Loucy (cell line): ENCODE measurements around the gene MEIS3.

Source experiments
- H2AFZ ChIP-seq: fragments of 200-600 bp; sonication (generic); 2 replicates; pipeline ENCODE4 v1.6.0; 2016; ENCODE audit warnings: antibody characterized with exemption, mild to moderate bottlenecking, low read length, moderate library complexity
- H3F3A ChIP-seq: fragments of 200-600 bp; 2 replicates; pipeline ENCODE4 v1.6.0; 2016; ENCODE audit warnings: antibody characterized with exemption, low read depth, mild to moderate bottlenecking
- H3K27me3 ChIP-seq: fragments of 200-600 bp; sonication (generic); 2 replicates; pipeline ENCODE4 v1.6.1; 2014; ENCODE audit warnings: low read length, mild to moderate bottlenecking; ENCODE audit not compliant: insufficient read depth, poor library complexity, severe bottlenecking
- H3K36me3 ChIP-seq: fragments of 200-600 bp; sonication (generic); 2 replicates; pipeline ENCODE4 v1.6.1; 2016; ENCODE audit warnings: low read length; ENCODE audit not compliant: insufficient read depth
- H3K4me1 ChIP-seq: fragments of 200-600 bp; sonication (generic); 2 replicates; pipeline ENCODE4 v1.5.1; 2014; ENCODE audit warnings: low read length, mild to moderate bottlenecking; ENCODE audit not compliant: insufficient read depth, poor library complexity, severe bottlenecking
- H3K4me2 ChIP-seq: fragments of 200-600 bp; sonication (generic); 2 replicates; pipeline ENCODE4 v1.6.0; 2014; ENCODE audit warnings: antibody characterized with exemption, low read length, low read depth, mild to moderate bottlenecking; ENCODE audit not compliant: poor library complexity, severe bottlenecking
- H3K4me3 ChIP-seq: fragments of 200-600 bp; sonication (generic); 2 replicates; pipeline ENCODE4 v1.5.1; 2014; ENCODE audit warnings: low read length, mild to moderate bottlenecking, mixed read lengths; ENCODE audit not compliant: poor library complexity, severe bottlenecking
- H3K79me2 ChIP-seq: fragments of 200-600 bp; sonication (generic); 2 replicates; pipeline ENCODE4 v1.6.1; 2014; ENCODE audit warnings: low read length; ENCODE audit not compliant: insufficient read depth
- H3K9ac ChIP-seq: fragments of 200-600 bp; sonication (generic); 2 replicates; pipeline ENCODE4 v1.6.0; 2014; ENCODE audit warnings: mild to moderate bottlenecking, low read depth, low read length, moderate library complexity; ENCODE audit not compliant: poor library complexity, severe bottlenecking
- H3K9me2 ChIP-seq: fragments of 200-600 bp; sonication (generic); replicated peaks from 2 replicates; pipeline ENCODE4 v1.6.1; 2016; ENCODE audit warnings: low read depth, low read length, mixed read lengths
- H3K9me3 ChIP-seq: fragments of 200-600 bp; sonication (generic); 2 replicates; pipeline ENCODE4 v1.6.1; 2014; ENCODE audit warnings: mild to moderate bottlenecking, antibody characterized with exemption, low read length, low read depth; ENCODE audit not compliant: insufficient read depth
- H4K20me1 ChIP-seq: fragments of 200-600 bp; sonication (generic); 2 replicates; pipeline ENCODE4 v1.6.0; 2014; ENCODE audit warnings: antibody characterized with exemption, low read length, mild to moderate bottlenecking; ENCODE audit not compliant: insufficient read depth, poor library complexity, severe bottlenecking
- EZH2phosphoT487 ChIP-seq: fragments of 200-600 bp; IDR thresholded peaks from 2 replicates; pipeline ENCODE4 v1.6.1; 2018; ENCODE audit warnings: antibody characterized with exemption, mild to moderate bottlenecking, moderate library complexity, borderline replicate concordance
- TF ChIP-seq, protein P1 (sequence below): fragments of 200-600 bp; sonication (generic); conservative IDR thresholded peaks from 2 replicates; pipeline ENCODE4 v1.5.1; 2014; ENCODE audit warnings: mild to moderate bottlenecking, antibody characterized with exemption, low read length

MEIS3 gene

DNA sequence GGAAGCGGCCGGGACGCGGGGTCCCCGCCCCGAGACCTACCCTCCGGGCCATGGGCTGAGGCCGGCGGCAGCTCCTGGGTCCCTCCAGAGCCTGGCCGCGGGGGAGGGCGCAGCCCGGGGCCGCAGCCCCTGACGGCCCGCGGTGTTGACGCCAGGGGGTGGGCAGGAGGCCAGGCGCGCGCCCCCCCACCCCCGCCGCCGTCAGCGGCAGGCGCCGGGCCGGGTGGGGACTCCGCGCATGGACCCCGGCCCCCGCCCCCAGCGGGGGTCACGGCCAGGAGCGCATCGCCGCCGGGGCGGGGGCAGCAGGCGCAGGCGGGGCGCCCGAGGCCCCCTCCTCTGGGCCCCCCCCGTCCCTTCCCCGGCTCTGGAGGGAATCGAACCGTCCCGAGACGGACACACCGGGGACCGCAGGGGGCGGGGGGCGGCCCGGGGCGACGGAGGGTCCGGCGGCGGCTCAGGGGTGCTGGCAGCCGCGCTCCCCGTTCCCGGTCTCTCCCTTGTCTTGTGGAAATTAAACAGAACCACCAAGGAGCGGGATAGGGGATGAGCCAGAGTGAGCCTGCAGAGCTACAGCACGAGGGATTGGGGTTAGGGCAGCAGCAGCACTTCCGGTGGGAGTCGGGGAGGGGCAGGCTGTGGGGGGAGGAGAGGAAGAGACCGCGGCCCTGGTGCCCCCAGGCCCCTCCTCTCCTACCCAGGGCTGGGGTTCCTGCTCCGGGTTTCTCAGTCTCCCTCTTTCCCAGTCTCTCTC lies at the start of gene MEIS3:
Gene MEIS3, minus strand, starts transcription at position 498 of the 754 bp plus-strand sequence. Its CDS starts 446 bp downstream, at position 52.
- H3K27me3 ChIP-seq: peaks cover 10% of the 10 kb centered on the region
- H4K20me1 ChIP-seq: no peaks in the 10 kb centered on the region
- H3K9me3 ChIP-seq: no peaks in the 10 kb centered on the region
- H3K4me1 ChIP-seq: no peaks in the 10 kb centered on the region
- H2AFZ ChIP-seq: no peak within 1 kb of the TSS
- no peaks in the 10 kb centered on the region for H3K79me2 ChIP-seq
- no peak within 1 kb of the TSS for H3K9ac ChIP-seq
- H3K9me2 ChIP-seq: no peaks in the 10 kb centered on the region
- H3K4me2 ChIP-seq: no peak within 1 kb of the TSS
- no peaks in the 10 kb centered on the region for H3F3A ChIP-seq
- no peaks in the 10 kb centered on the region for H3K36me3 ChIP-seq
- TF ChIP-seq EZH2phosphoT487: no peak
- TF ChIP-seq, protein P1, sequence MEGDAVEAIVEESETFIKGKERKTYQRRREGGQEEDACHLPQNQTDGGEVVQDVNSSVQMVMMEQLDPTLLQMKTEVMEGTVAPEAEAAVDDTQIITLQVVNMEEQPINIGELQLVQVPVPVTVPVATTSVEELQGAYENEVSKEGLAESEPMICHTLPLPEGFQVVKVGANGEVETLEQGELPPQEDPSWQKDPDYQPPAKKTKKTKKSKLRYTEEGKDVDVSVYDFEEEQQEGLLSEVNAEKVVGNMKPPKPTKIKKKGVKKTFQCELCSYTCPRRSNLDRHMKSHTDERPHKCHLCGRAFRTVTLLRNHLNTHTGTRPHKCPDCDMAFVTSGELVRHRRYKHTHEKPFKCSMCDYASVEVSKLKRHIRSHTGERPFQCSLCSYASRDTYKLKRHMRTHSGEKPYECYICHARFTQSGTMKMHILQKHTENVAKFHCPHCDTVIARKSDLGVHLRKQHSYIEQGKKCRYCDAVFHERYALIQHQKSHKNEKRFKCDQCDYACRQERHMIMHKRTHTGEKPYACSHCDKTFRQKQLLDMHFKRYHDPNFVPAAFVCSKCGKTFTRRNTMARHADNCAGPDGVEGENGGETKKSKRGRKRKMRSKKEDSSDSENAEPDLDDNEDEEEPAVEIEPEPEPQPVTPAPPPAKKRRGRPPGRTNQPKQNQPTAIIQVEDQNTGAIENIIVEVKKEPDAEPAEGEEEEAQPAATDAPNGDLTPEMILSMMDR: no peak
- H3K4me3 ChIP-seq: no peak within 1 kb of the TSS

DNA sequence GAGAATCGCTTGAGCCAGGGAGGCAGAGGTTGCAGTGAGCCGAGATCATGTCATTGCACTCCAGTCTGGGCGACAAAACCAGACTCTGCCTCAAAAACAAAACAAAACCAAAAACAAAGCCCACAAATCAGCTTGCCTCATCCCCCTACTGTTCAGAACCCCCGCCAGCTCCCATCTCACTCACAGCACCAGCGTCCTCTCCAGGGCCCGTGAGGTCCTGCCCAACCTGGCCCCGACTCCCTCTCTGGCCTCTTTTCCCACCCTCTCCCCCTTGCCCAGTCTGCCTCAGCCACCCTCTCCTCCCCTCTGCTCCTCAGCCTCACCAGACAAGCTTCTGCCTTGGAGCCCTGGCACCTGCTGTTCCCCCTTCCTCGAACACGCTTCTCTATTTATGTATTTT lies 48.6 kb upstream of the MEIS3 start:
- H3K79me2 ChIP-seq: no peaks in the 10 kb centered on the region
- no peaks in the 10 kb centered on the region for H3K27me3 ChIP-seq

DNA sequence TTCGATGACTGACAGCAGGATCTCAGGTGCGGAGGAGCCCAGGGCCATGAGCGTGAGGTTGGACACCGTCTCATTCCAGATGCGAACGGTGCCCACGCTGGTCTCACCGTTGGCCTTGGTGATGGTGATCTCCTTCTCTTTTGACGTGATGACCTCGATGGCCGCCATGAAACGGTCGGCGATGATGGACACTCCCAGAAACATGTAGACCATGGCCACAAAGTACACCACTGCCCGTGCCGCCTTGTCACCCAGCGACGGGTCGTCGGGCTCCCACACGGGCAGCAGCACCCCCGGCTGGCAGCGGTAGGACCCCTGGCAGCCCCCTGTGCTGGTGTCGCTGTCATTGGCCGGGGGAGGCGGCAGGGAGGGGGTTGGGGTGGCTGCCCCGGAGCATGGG lies 46.6 kb upstream of the MEIS3 start:
- Histone ChIP-seq H4K20me1 (no peaks in the 10 kb centered on the region), H3K9ac (no peak overlapping the region), H3K9me3 (no peaks in the 10 kb centered on the region), H3K27me3 (no peaks in the 10 kb centered on the region), H3K9me2 (no peaks in the 10 kb centered on the region), H3K36me3 (no peaks in the 10 kb centered on the region), H3K4me3 (no peak overlapping the region), H3K4me2 (no peak overlapping the region), H2AFZ (no peak overlapping the region), H3K4me1 (no peaks in the 10 kb centered on the region), H3K79me2 (no peaks in the 10 kb centered on the region), H3F3A (no peaks in the 10 kb centered on the region)
- TF ChIP-seq, protein P1: no peak
- TF ChIP-seq EZH2phosphoT487: no peak

More for the DNA sequence above, 48.6 kb upstream of the MEIS3 start:
- H3K4me3 ChIP-seq: no peak overlapping the region
- no peak overlapping the region for H3K4me2 ChIP-seq
- no peaks in the 10 kb centered on the region for H3K9me3 ChIP-seq
- no peak overlapping the region for H2AFZ ChIP-seq
- no peaks in the 10 kb centered on the region for H3K36me3 ChIP-seq
- no peaks in the 10 kb centered on the region for H3F3A ChIP-seq
- H3K9me2 ChIP-seq: no peaks in the 10 kb centered on the region
- no peaks in the 10 kb centered on the region for H4K20me1 ChIP-seq
- no peak overlapping the region for H3K9ac ChIP-seq
- TF ChIP-seq, protein P1: no peak
- no peak for TF ChIP-seq EZH2phosphoT487
- H3K4me1 ChIP-seq: no peaks in the 10 kb centered on the region
